ENCODE results near the gene IQCN. TPM values are rescaled to one million over a fixed set of nuclear protein-coding genes. Genes with fewer than 3 reads are reported as not detected.

The IQCN gene
- total and polyA plus RNA-seq, 2 experiments from 2014 or later = 0.35 TPM; not detected in 1

- H3K36me3 Mint-ChIP-seq (ENCODE audit: low read depth) = 0 out of 3 replicates have a peak, but pooled peaks cover 5% of the 10 kb centered on the region
- ATAC-seq = no peak
Measured at GRCh38 chr19:18270326-18270725, 3.9 kb downstream of the IQCN start.

More at GRCh38 chr19:18270326-18270725, 3.9 kb downstream of the IQCN start:
- H3K4me1 Mint-ChIP-seq = peaks cover 5% of the 10 kb centered on the region; the same call in 2 of the 3 replicates
- no peak overlapping the region for H2AFZ ChIP-seq
- no peaks in the 10 kb centered on the region for H3K27me3 ChIP-seq (ENCODE audit: insufficient read depth)
- no peak overlapping the region for H3K4me3 ChIP-seq
- H3K27ac Mint-ChIP-seq = no peak overlapping the region
- H3F3A ChIP-seq (replicated peaks; ENCODE audit: low read depth) = peaks cover 4% of the 10 kb centered on the region; the same call in 1 of the 2 replicates
- H4K20me1 ChIP-seq (replicated peaks; ENCODE audit: insufficient read depth) = no peaks in the 10 kb centered on the region
- H3K9me2 ChIP-seq (ENCODE audit: insufficient read depth) = no peaks in the 10 kb centered on the region; the same call in 1 of the 2 replicates
- no peak overlapping the region for H3K4me3 Mint-ChIP-seq
- no peak for DNase-seq (ENCODE audit: low spot score)
- no peaks in the 10 kb centered on the region for H3K9me3 Mint-ChIP-seq
- H3K79me2 ChIP-seq (replicated peaks; ENCODE audit: insufficient read depth) = no peaks in the 10 kb centered on the region
- no peaks in the 10 kb centered on the region for H3K36me3 ChIP-seq (ENCODE audit: insufficient read depth)
- H3K4me1 ChIP-seq (ENCODE audit: insufficient read depth) = peaks cover 3% of the 10 kb centered on the region; the same call in 1 of the 2 replicates
- no peak overlapping the region for H3K4me2 ChIP-seq
- peaks cover 13% of the 10 kb centered on the region for H3K27me3 Mint-ChIP-seq (ENCODE audit: insufficient read depth, low read depth, poor library complexity)
- no peak overlapping the region for H3K27ac ChIP-seq (ENCODE audit: low read depth)
- TF ChIP-seq ETS1 (IDR thresholded peaks at IDR 0.05) (no peak), ZNF462 (CRISPR knock-in tag; IDR thresholded peaks at IDR 0.05) (no peak), CREB1 (CRISPR knock-in tag; IDR thresholded peaks at IDR 0.05; ENCODE audit: low read depth) (no peak), ZNF331 (CRISPR knock-in tag; IDR thresholded peaks at IDR 0.05; ENCODE audit: low read depth) (no peak), CTCF (conservative IDR thresholded peaks at IDR 0.05; ENCODE audit: low read depth in 2 of 2) (no peak), EZH2phosphoT487 (IDR thresholded peaks at IDR 0.05; ENCODE audit: unreplicated experiment) (no peak), ZNF114 (CRISPR knock-in tag; IDR thresholded peaks at IDR 0.05) (no peak), NANOG (IDR thresholded peaks at IDR 0.05; ENCODE audit: borderline replicate concordance) (no peak), POLR2AphosphoS5 (IDR thresholded peaks at IDR 0.05; ENCODE audit: low read depth) (no peak)
